Urothelium cell line (cell line): Measurements from ENCODE around the gene CDC42SE1.

ENCODE experiments used
- DNase-seq: peaks from one replicate; pipeline ENCODE4 v3.0.0; 2011; ENCODE audit warnings: low spot score, mixed read lengths
- FAIRE-seq: peaks from 2 replicates; lab custom pipeline; 2011; peaks lifted over from hg19 to GRCh38; lab: Jason Lieb, UNC

Gene CDC42SE1

GRCh38 chr1:151054971-151055547, 4.4 kb downstream of the CDC42SE1 start:
- DNase-seq, result no peak
- no peak for FAIRE-seq

GRCh38 chr1:151051356-151052009, 7.9 kb downstream of the CDC42SE1 start:
- no peak for DNase-seq
- no peak for FAIRE-seq

GRCh38 chr1:151050051-151050688, 9.3 kb downstream of the CDC42SE1 start:
- FAIRE-seq (no peak), DNase-seq (no peak)

GRCh38 chr1:151049458-151049857, 10.0 kb downstream of the CDC42SE1 start:
- FAIRE-seq (no peak), DNase-seq (no peak)

- FAIRE-seq, result no peak
Observed at GRCh38 chr1:151048645-151049032, 10.8 kb downstream of the CDC42SE1 start.

GRCh38 chr1:151047925-151048644, 11.3 kb downstream of the CDC42SE1 start:
- FAIRE-seq, result no peak
- DNase-seq, result peak; percentile 81

More at GRCh38 chr1:151048645-151049032, 10.8 kb downstream of the CDC42SE1 start:
- no peak for DNase-seq

GRCh38 chr1:151047591-151047924, 11.9 kb downstream of the CDC42SE1 start, which contains the start of gene C1orf56:
TSS of gene C1orf56 (plus strand) at chr1:151047751. CDS start at chr1:151047848, 97 bp downstream.
- peak; percentile 87 for DNase-seq
- FAIRE-seq, result no peak

GRCh38 chr1:151043163-151043562, 16.3 kb downstream of the CDC42SE1 start:
- no peak for FAIRE-seq

GRCh38 chr1:151039521-151039920, 19.9 kb downstream of the CDC42SE1 start:
- FAIRE-seq (no peak), DNase-seq (no peak)

More at GRCh38 chr1:151043163-151043562, 16.3 kb downstream of the CDC42SE1 start:
- DNase-seq, result no peak

- no peak for FAIRE-seq
- DNase-seq, result no peak
Observed at GRCh38 chr1:151037032-151037431, 22.4 kb downstream of the CDC42SE1 start.

- FAIRE-seq (no peak), DNase-seq (no peak)
Observed at GRCh38 chr1:151036356-151036755, 23.1 kb downstream of the CDC42SE1 start, which contains the start of gene BNIPL. TSS of gene BNIPL (plus strand) at chr1:151036586. CDS start at chr1:151036726, 140 bp downstream.

GRCh38 chr1:151035167-151035566, 24.3 kb downstream of the CDC42SE1 start:
- no peak for DNase-seq
- FAIRE-seq, result no peak

GRCh38 chr1:151032164-151032563, 27.3 kb downstream of the CDC42SE1 start:
- DNase-seq (no peak), FAIRE-seq (no peak)

- DNase-seq (no peak), FAIRE-seq (no peak)
Observed at GRCh38 chr1:151026460-151026859, 33.0 kb downstream of the CDC42SE1 start.

GRCh38 chr1:151024540-151025146, 34.8 kb downstream of the CDC42SE1 start:
- DNase-seq, result peak; percentile 53
- FAIRE-seq, result no peak

GRCh38 chr1:151013518-151013917, 45.9 kb downstream of the CDC42SE1 start:
- FAIRE-seq (no peak), DNase-seq (no peak)

- DNase-seq, result no peak
- FAIRE-seq, result no peak
Observed at GRCh38 chr1:151012684-151013471, 46.5 kb downstream of the CDC42SE1 start.

GRCh38 chr1:151011154-151011850, 48.1 kb downstream of the CDC42SE1 start:
- DNase-seq, result no peak
- no peak for FAIRE-seq

- FAIRE-seq (no peak), DNase-seq (no peak)
Observed at GRCh38 chr1:151010346-151010726, 49.1 kb downstream of the CDC42SE1 start.
